ENCODE measurements around the gene HBP1. TPM values are rescaled to one million over a fixed set of nuclear protein-coding genes. Genes with fewer than 3 reads are reported as not detected.
"Not testable (repeated sequence)": the region's sequence is repeated elsewhere in the genome, so short reads cannot be mapped to it uniquely, and the experiment has no call there.

HBP1 gene
- polyA plus RNA-seq, 4 donors = 101 to 132 (median 119) TPM

- no peak for DNase-seq (ENCODE audit: low read depth in 4 of 4, low spot score in 2 of 4)
These were observed 51.6 kb downstream of the HBP1 start for GRCh38 chr7:107220356-107220755.

- not testable (repeated sequence) for DNase-seq (ENCODE audit: low read depth in 4 of 4, low spot score in 2 of 4)
These were observed 52.0 kb downstream of the HBP1 start for GRCh38 chr7:107220806-107221205.

- DNase-seq (ENCODE audit: low read depth in 4 of 4, low spot score in 2 of 4) = no peak
These were observed 55.8 kb downstream of the HBP1 start for GRCh38 chr7:107224374-107225223.

- DNase-seq (ENCODE audit: low read depth in 4 of 4, low spot score in 2 of 4) = no peak
These were observed 59.5 kb downstream of the HBP1 start for GRCh38 chr7:107228291-107228690.

GRCh38 chr7:107230334-107230733 lies 61.5 kb downstream of the HBP1 start:
- no peak for DNase-seq (ENCODE audit: low read depth in 4 of 4, low spot score in 2 of 4)

- DNase-seq (ENCODE audit: low read depth in 4 of 4, low spot score in 2 of 4) = no peak
These were observed 63.8 kb downstream of the HBP1 start for GRCh38 chr7:107232568-107233090.

GRCh38 chr7:107233174-107233573 lies 64.4 kb downstream of the HBP1 start:
- DNase-seq (ENCODE audit: low read depth in 4 of 4, low spot score in 2 of 4) = no peak

- DNase-seq (ENCODE audit: low read depth in 4 of 4, low spot score in 2 of 4) = no peak
These were observed 65.2 kb downstream of the HBP1 start for GRCh38 chr7:107233981-107234380.

- no peak for DNase-seq (ENCODE audit: low read depth in 4 of 4, low spot score in 2 of 4)
These were observed 65.6 kb downstream of the HBP1 start for GRCh38 chr7:107234436-107234835.

- DNase-seq (ENCODE audit: low read depth in 4 of 4, low spot score in 2 of 4) = no peak
These were observed 68.1 kb downstream of the HBP1 start for GRCh38 chr7:107236862-107237261.

- no peak for DNase-seq (ENCODE audit: low read depth in 4 of 4, low spot score in 2 of 4)
These were observed 68.6 kb downstream of the HBP1 start for GRCh38 chr7:107237451-107237850.

- no peak for DNase-seq (ENCODE audit: low read depth in 4 of 4, low spot score in 2 of 4)
These were observed 73.5 kb downstream of the HBP1 start for GRCh38 chr7:107242267-107242666.

- DNase-seq (ENCODE audit: low read depth in 4 of 4, low spot score in 2 of 4) = no peak
These were observed 75.8 kb downstream of the HBP1 start for GRCh38 chr7:107244613-107245012.

- not testable (repeated sequence) for DNase-seq (ENCODE audit: low read depth in 4 of 4, low spot score in 2 of 4)
These were observed 78.0 kb downstream of the HBP1 start for GRCh38 chr7:107246836-107247235.

- DNase-seq (ENCODE audit: low read depth in 4 of 4, low spot score in 2 of 4) = no peak
These were observed 79.9 kb downstream of the HBP1 start for GRCh38 chr7:107248551-107249316.

- no peak for DNase-seq (ENCODE audit: low read depth in 4 of 4, low spot score in 2 of 4)
These were observed 83.2 kb downstream of the HBP1 start for GRCh38 chr7:107251963-107252362.

Other genes starting within 250 kb of the HBP1 start
- 10 to 100 TPM; 35.7 to 40.5 (median 38.3) TPM for gene PRKAR2B, start 124.3 kb upstream of the HBP1 start, polyA plus RNA-seq (ENCODE audit: insufficient read length in 4 of 4)

Measured in left renal cortex interstitium (tissue), 4 donors.